Activated naive CD4-positive, alpha-beta T cell treated with Interleukin-2 at 50 U/mL for 16 hours (primary cell): ENCODE measurements around the gene PCDHGB6.
"Not testable (repeated sequence)": the region's sequence is repeated elsewhere in the genome, so short reads cannot be mapped to it uniquely, and the experiment has no call there.

ENCODE experiments used
- DNase-seq: peaks from one replicate; pipeline ENCODE4 v3.0.0-alpha.2; 2020

The PCDHGB6 gene

DNA sequence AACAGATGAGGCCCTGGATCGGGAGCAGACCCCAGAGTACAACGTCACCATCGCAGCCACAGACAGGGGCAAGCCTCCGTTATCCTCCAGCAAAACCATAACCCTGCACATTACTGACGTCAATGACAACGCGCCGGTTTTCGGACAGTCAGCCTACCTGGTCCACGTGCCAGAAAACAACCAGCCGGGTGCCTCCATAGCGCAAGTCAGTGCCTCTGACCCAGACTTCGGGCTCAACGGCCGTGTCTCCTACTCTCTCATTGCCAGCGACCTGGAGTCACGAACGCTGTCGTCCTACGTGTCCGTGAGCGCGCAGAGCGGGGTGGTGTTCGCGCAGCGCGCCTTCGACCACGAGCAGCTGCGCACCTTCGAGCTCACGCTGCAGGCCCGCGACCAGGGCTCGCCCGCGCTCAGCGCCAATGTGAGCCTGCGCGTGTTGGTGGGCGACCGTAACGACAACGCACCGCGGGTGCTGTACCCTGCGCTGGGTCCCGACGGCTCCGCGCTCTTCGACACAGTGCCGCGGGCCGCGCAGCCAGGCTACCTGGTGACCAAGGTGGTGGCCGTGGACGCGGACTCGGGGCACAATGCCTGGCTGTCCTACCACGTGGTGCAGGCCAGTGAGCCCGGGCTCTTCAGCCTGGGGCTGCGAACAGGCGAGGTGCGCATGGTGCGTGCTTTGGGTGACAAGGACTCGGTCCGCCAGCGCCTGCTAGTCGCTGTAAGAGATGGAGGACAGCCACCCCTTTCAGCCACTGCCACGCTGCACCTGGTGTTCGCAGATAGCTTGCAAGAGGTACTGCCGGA lies 11.5 kb downstream of the PCDHGB6 start:
- no peak for DNase-seq

DNA sequence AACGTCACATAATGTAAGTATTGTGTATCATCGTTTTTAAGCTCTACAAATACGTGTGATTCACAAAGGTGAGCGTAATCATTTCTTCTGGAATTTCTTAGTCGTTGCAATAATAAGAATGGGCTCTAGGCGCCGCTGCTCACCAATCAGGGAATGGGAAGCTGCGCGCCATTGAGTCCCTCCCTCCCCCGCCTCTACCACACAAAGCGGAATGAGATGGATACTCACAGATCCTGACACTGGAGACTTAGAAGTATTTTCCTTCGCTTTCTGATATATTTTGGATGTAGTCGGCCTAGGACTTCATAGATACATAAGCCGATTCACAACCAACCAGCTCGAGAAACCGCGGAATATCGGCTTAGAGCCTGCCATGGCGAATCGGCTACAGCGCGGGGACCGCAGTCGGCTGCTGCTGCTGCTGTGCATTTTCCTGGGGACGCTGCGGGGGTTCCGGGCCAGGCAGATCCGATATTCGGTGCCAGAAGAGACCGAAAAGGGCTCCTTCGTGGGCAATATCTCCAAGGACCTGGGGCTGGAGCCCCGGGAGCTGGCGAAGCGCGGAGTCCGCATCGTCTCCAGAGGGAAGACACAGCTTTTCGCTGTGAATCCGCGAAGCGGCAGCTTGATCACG lies 13.2 kb downstream of the PCDHGB6 start, which contains the start of gene PCDHGA11:
PCDHGA11 (plus strand) TSS at position 197 of the 634 bp plus-strand sequence; CDS start at position 374, 177 bp downstream.
- DNase-seq = peak; percentile 37

DNA sequence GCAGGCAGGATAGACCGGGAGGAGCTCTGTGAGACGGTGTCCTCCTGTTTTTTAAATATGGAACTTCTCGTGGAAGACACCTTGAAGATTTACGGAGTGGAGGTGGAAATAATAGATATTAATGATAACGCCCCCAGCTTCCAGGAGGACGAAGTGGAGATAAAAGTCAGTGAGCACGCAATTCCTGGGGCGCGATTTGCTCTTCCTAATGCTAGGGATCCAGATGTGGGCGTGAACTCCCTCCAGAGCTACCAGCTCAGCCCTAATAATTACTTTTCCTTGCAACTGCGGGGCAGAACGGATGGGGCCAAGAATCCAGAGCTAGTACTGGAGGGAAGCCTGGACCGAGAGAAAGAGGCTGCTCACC lies 13.7 kb downstream of the PCDHGB6 start:
- no peak for DNase-seq

DNA sequence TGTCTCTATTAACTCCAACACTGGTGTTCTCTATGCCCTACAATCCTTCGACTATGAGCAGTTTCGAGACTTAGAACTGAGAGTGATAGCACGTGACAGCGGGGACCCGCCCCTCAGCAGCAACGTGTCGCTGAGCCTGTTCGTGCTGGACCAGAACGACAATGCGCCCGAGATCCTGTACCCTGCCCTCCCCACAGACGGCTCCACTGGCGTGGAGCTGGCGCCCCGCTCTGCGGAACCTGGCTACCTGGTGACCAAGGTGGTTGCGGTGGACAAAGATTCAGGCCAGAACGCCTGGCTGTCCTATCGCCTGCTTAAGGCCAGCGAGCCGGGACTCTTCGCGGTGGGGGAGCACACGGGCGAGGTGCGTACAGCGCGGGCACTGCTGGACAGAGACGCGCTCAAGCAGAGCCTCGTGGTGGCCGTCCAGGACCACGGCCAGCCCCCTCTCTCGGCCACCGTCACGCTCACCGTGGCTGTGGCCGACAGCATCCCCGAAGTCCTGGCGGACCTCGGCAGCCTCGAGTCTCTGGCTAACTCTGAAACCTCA lies 15.0 kb downstream of the PCDHGB6 start:
- no peak for DNase-seq

DNA sequence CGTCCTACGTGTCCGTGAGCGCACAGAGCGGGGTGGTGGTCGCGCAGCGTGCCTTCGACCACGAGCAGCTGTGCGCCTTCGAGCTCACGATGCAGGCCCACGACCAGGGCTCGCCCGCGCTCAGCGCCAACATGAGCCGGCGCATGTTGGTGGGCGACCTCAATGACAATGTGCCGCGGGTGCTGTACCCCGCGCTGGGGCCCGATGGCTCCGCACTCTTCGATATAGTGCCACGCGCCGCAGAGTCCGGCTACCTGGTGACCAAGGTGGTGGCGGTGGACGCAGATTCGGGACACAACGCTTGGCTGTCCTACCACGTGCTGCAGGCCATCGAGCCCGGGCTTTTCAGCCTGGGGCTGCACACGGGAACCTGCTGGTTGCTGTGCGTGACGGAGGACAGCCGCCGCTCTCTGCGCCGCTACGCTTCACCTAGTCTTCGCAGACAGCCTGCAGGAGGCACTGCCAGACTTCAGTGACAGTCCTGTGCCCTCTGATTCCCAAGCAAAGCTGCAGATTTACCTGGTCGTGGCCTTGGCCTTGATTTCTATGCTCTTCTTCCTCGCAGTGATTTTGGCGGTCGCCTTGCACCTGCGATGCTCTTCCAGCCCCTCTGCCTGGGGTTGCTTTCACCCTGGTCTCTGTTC lies 20.1 kb downstream of the PCDHGB6 start:
- DNase-seq = no peak

DNA sequence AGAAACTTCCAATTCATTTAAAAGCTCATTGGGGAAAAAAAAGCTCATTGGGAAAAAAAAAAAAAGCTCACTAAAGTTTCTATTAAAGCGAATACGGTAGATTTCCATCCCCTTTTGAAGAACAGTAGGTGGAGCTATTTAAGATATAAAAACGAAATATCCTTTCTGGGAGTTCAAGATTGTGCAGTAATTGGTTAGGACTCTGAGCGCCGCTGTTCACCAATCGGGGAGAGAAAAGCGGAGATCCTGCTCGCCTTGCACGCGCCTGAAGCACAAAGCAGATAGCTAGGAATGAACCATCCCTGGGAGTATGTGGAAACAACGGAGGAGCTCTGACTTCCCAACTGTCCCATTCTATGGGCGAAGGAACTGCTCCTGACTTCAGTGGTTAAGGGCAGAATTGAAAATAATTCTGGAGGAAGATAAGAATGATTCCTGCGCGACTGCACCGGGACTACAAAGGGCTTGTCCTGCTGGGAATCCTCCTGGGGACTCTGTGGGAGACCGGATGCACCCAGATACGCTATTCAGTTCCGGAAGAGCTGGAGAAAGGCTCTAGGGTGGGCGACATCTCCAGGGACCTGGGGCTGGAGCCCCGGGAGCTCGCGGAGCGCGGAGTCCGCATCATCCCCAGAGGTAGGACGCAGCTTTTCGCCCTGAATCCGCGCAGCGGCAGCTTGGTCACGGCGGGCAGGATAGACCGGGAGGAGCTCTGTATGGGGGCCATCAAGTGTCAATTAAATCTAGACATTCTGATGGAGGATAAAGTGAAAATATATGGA lies 22.7 kb downstream of the PCDHGB6 start, which contains the start of gene PCDHGA12:
PCDHGA12 (plus strand) TSS at position 176 of the 782 bp plus-strand sequence; CDS start at position 429, 253 bp downstream.
- DNase-seq = no peak

DNA sequence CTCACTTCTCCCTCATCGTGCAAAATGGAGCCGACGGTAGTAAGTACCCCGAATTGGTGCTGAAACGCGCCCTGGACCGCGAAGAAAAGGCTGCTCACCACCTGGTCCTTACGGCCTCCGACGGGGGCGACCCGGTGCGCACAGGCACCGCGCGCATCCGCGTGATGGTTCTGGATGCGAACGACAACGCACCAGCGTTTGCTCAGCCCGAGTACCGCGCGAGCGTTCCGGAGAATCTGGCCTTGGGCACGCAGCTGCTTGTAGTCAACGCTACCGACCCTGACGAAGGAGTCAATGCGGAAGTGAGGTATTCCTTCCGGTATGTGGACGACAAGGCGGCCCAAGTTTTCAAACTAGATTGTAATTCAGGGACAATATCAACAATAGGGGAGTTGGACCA lies 23.5 kb downstream of the PCDHGB6 start:
- no peak for DNase-seq

DNA sequence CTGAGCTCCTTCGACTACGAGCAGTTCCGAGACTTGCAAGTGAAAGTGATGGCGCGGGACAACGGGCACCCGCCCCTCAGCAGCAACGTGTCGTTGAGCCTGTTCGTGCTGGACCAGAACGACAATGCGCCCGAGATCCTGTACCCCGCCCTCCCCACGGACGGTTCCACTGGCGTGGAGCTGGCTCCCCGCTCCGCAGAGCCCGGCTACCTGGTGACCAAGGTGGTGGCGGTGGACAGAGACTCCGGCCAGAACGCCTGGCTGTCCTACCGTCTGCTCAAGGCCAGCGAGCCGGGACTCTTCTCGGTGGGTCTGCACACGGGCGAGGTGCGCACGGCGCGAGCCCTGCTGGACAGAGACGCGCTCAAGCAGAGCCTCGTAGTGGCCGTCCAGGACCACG lies 24.5 kb downstream of the PCDHGB6 start:
- not testable (repeated sequence) for DNase-seq

DNA sequence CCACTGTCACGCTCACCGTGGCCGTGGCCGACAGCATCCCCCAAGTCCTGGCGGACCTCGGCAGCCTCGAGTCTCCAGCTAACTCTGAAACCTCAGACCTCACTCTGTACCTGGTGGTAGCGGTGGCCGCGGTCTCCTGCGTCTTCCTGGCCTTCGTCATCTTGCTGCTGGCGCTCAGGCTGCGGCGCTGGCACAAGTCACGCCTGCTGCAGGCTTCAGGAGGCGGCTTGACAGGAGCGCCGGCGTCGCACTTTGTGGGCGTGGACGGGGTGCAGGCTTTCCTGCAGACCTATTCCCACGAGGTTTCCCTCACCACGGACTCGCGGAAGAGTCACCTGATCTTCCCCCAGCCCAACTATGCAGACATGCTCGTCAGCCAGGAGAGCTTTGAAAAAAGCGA lies 24.9 kb downstream of the PCDHGB6 start:
- DNase-seq = not testable (repeated sequence)

DNA sequence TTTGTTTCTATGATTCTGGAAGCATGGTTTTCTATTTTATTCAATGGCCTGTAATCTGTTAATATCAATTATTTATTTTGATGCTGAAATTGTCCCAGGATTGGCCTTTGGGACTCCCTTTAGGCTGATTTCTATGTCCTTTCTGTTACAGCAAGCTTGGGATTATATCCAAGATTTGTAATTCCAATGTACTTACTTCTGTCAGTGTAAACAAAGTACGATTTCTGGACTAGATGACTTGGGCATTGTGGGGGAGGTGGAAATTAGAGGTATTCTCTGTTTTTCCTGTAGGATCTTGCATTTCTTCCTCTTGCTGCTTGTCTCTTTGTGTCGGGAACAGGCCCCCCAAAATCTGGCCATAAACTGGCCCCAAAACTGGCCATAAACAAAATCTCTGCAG lies 26.2 kb downstream of the PCDHGB6 start:
- DNase-seq = no peak

DNA sequence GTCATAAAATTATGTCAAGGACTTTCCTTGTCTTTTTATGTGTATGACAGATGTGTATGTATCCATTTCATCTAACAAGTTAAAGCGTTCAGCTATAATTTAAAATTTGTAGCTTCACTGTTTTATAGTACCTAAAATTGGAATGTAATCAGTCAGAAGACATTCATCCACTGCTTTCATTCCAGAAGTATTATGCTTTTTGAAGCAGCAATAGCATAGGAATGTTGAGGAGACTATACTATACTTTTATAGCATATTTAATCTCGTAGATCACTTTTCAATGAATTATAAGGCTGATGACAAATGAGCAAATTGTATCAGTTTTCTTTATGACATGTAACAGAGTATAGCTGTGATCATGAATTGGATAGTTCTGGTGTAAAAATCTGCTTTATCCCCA lies 29.4 kb downstream of the PCDHGB6 start:
- no peak for DNase-seq

DNA sequence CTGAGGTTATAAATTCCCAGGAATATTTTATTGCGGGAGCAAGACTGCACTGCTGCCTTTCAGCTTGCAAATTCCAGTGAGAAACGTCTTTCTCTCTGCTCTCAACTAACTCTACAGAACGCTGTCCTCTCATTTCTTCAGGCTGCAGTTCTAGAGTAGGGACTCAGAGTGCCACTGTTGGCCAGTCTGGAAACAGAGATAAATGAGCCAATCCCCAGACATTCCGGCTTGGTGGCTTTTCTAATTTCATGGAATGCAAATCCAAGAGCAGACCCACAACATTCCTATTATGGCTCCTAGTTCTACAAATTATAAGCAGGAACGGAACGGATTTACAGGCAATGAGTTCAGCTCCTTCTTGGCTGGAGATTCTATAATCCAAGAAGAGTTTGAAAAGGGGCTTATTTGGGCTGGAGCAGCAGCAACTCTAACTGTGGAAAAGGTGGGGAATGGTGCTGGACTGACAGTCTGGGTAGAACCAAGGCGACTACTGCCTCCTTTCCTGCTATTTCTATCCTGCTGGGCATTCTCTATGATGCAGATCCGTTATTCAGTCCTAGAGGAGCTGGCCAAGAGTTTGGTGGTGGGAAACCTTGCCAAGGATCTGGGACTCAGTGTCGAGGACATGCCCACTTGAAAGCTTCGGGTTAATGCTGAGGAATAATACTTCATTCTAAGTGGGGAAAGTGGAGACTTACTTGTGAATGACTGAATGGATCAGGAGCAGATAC lies 31.8 kb downstream of the PCDHGB6 start:
- no peak for DNase-seq

DNA sequence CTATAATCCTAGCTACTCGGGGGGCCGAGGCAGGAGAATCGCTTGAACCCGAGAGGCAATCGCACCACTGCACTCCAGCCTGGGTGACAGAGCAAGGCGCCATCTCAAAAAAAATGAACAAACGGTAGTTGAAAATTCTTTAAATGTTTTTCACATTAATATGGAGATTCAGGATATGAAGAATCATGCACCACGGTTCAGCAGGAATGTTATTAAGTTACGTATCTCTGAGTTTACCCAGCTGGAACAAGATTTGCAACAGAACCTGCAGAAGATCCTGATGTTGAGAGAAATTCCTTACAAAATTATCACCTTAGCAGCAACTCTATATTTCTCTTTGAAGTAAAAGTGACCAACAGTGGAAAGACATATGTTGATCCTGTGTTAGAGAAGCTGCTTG lies 32.5 kb downstream of the PCDHGB6 start:
- no peak for DNase-seq

DNA sequence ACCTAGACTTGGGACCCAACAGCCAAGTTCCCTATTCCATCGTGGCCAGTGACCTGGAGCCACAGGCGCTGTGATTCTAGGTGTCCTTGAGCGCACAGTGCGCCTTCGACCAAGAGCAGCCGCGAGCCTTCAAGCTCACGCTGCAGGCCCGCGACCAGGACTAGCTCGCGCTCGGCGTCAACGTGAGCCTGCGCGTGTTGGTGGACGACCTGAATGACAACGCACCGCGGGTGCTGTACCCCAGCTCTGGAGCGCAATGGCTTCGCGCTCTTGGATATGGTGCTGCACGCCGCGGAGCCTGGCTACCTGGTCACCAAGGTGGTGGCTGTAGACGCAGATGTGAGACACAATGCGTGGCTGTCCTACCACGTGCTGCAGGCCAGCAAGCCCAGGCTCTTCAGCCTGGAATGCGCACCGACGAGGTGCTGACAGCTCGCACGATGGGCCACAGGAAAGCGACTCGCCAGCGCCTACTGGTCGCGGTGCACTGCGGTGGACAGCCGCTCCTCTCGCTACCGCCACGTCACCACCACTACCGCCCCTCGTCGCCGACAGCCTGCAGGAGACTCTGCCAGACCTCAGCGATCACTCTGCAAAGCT lies 33.9 kb downstream of the PCDHGB6 start:
- DNase-seq = no peak
